ENCODE data around the gene GADL1. TPM values are rescaled to one million over a fixed set of nuclear protein-coding genes. Genes with fewer than 3 reads are reported as not detected.

Gene GADL1
- polyA plus RNA-seq, 2 of the 4 experiments (the other 2 are of a cell fraction) = not detected

- no peaks in the 10 kb centered on the region for H3K4me1 ChIP-seq
- 31% methylated on average over 2 of the region's 2 CpGs for WGBS (ENCODE audit: missing lambda C conversion rate)
- no peak for DNase-seq (ENCODE audit: low read depth in 1 of 2, low spot score in 1 of 2)
- ATAC-seq = no peak
- H3K4me2 ChIP-seq = no peak overlapping the region
- 0 out of 3 replicates have a peak, but pooled peaks cover 3% of the 10 kb centered on the region for H3K9me3 ChIP-seq
- POLR2A ChIA-PET = no interaction called here
- FAIRE-seq = no peak
- no peak overlapping the region for H3K4me3 ChIP-seq
- CTCF ChIA-PET = no interaction called here
- no peak overlapping the region for H3K27ac ChIP-seq
- no peak for TF ChIP-seq PHF8 (IDR thresholded peaks at IDR 0.05; ENCODE audit: borderline replicate concordance, low read depth)
- no peak for TF ChIP-seq RARB (CRISPR knock-in tag; IDR thresholded peaks at IDR 0.05)
- TF ChIP-seq SMC3 (IDR thresholded peaks at IDR 0.05) = no peak
- no peak for TF ChIP-seq HMGXB4 (CRISPR knock-in tag; IDR thresholded peaks at IDR 0.05; ENCODE audit: borderline replicate concordance)
- TF ChIP-seq KDM5A (IDR thresholded peaks at IDR 0.05) = no peak
- TF ChIP-seq NR3C1 (IDR thresholded peaks at IDR 0.05) = no peak
- no peak for TF ChIP-seq ZSCAN20 (CRISPR knock-in tag; IDR thresholded peaks at IDR 0.05)
- TF ChIP-seq E2F6 (IDR thresholded peaks at IDR 0.05; ENCODE audit: borderline replicate concordance, low read depth) = no peak
- TF ChIP-seq GATA3 (IDR thresholded peaks at IDR 0.05; ENCODE audit: borderline replicate concordance) = no peak
- TF ChIP-seq ESRRA (IDR thresholded peaks at IDR 0.05; ENCODE audit: borderline replicate concordance, low read length) = no peak
- TF ChIP-seq CTCF (IDR thresholded peaks at IDR 0.05) = no peak
Observed at GRCh38 chr3:30862004-30862403, 32.5 kb downstream of the GADL1 start.

GRCh38 chr3:30858894-30859389 is 35.5 kb downstream of the GADL1 start:
- WGBS (ENCODE audit: missing lambda C conversion rate) = 43% methylated on average over 5 of the region's 5 CpGs
- ChIA-PET CTCF (no interaction called here), POLR2A (no interaction called here)
- Histone ChIP-seq H3K4me3 (no peak overlapping the region), H3K4me1 (no peaks in the 10 kb centered on the region), H3K4me2 (no peak overlapping the region), H3K9me3 (0 out of 3 replicates have a peak, but pooled peaks cover 4% of the 10 kb centered on the region), H3K27ac (no peak overlapping the region)
- DNase-seq (ENCODE audit: low read depth in 1 of 2, low spot score in 1 of 2) = no peak
- FAIRE-seq = no peak
- TF ChIP-seq NPAS2 (CRISPR knock-in tag; IDR thresholded peaks at IDR 0.05; ENCODE audit: borderline replicate concordance) (no peak), ZFP36 (IDR thresholded peaks at IDR 0.05; ENCODE audit: borderline replicate concordance, partially characterized antibody) (no peak), CEBPB (IDR thresholded peaks at IDR 0.05) (no peak), HES2 (IDR thresholded peaks at IDR 0.05) (no peak), ZC3H11A (IDR thresholded peaks at IDR 0.05) (no peak), EHMT2 (IDR thresholded peaks at IDR 0.05; ENCODE audit: low read depth) (no peak), EHF (CRISPR knock-in tag; IDR thresholded peaks at IDR 0.05) (no peak), MYC (IDR thresholded peaks at IDR 0.05; ENCODE audit: borderline replicate concordance, low read length) (no peak), MAX (IDR thresholded peaks at IDR 0.05) (no peak), JUNB (IDR thresholded peaks at IDR 0.05) (no peak)
- no peak for ATAC-seq

Data from A549 (cell line).